Measurements from ENCODE around the gene CMTM3.
"Not testable (repeated sequence)": the region's sequence is repeated elsewhere in the genome, so short reads cannot be mapped to it uniquely, and the experiment has no call there.

The CMTM3 gene

DNA sequence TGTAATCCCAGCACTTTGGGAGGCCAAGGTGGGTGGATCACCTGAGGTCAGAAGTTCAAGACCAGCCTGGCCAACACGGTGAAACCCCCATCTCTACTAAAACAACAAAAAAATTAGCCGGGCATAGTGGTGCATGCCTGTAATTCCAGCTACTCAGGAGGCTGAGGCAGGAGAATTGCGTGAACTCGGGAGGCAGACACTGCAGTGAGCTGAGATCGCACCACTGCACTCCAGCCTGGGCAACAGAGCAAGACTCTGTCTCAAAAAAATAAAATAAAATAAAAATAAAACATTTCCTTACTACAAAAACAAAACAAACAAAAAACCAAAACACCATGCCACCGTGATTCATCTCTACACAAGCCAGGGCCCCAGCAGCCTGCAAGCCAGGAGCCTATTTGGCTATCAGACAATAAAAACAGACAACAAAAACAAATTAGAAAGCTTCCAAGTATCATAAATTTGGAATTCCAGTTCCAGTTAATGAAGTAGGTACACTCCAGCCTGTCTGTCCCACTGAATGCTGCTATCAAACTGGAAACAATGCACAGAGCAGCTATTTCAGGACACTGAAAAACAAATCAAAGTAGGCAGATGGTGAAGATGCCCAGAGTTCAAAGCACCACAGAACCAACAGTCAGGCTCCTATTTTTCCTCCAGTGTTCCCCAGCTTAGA lies 57.3 kb downstream of the CMTM3 start:
- not testable (repeated sequence) for DNase-seq (ENCODE audit: low read depth in 3 of 3)

DNA sequence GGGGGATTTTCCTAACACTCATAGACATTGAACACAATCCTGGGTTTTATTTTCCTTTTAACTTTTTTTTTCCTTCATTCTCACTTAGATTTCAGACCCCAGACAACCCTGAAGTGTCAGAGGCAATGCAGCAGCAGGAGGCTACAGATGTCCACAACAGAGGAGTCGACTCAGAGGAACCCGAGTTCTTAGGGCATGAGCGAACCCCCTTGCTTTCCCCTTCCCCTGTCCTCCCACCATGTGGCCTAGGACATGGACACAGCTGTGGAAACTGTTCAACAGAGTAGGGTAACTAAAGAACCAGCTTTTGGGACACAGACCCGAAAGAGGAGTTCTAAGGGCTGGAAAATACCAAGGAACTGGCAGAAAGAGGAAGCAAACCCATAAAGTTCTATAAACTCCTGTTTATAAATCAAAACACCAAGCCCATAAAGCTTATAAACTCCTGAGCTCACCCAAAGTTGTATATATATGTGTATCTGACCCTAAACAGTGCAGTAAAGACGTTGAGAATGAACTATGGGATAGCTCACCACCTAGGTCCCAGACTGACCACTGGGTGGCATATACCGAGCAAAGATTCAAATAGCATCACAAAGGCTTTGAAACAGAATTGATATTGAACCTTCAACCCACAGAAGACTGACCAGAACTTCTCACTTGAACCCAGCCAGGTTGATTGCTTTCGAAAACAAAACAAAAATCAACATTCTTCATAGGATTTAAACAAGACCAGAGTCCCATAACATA lies 58.1 kb downstream of the CMTM3 start:
- no peak for DNase-seq (ENCODE audit: low read depth in 3 of 3)

Data from stimulated activated CD4-positive, alpha-beta T cell treated with anti-CD3 and anti-CD28 coated beads, TNF-alpha, amount 100 ng/mL, for 24 hours (primary cell).